A549 (cell line): ENCODE measurements around the gene MGMT.

Experiments used
- CBX8 ChIP-seq: fragments of 200-600 bp; sonication (generic); IDR thresholded peaks from 2 replicates; pipeline ENCODE4 v1.6.1; 2016
- FOSL2 ChIP-seq, 2 experiments: fragments of 450-650 bp in 1 of 2; fragments of >200 bp in 1 of 2; sonication (Bioruptor Twin) in 1 of 2; formaldehyde crosslinking; IDR thresholded peaks; 2 replicates each; pipeline versions ENCODE4 v1.5.0 to v1.6.1; 2016 to 2020; ENCODE audit warnings: mild to moderate bottlenecking in 1 of 2, moderate library complexity in 1 of 2
- KDM1A ChIP-seq: fragments of 200-600 bp; sonication (generic); IDR thresholded peaks from 2 replicates; pipeline ENCODE4 v1.6.1; 2016; ENCODE audit warnings: low read depth, mild to moderate bottlenecking
- POLR2A ChIP-seq: IDR thresholded peaks from 2 replicates; pipeline ENCODE4 v1.6.1; 2012; ENCODE audit warnings: mild to moderate bottlenecking, low read length
- RAD21 ChIP-seq, 2 experiments: fragments of >200 bp in 1 of 2; sonication (Bioruptor Twin) in 1 of 2; formaldehyde crosslinking in 1 of 2; IDR thresholded peaks in 1 of 2; conservative IDR thresholded peaks in 1 of 2; 2 replicates in 1 of 2; 3 replicates in 1 of 2; pipeline ENCODE4 v1.6.1; 2012 to 2018; ENCODE audit warnings: inconsistent platforms in 1 of 2
- TF ChIP-seq, protein P1 (sequence below): fragments of >200 bp; sonication (Bioruptor Twin); formaldehyde crosslinking; IDR thresholded peaks from 3 replicates; pipeline ENCODE4 v1.5.1; 2016
- TF ChIP-seq, protein P2 (sequence below): fragments of 150-350 bp; IDR thresholded peaks from 2 replicates; pipeline ENCODE4 v1.6.1; 2014; ENCODE audit warnings: low read depth, mild to moderate bottlenecking, low read length
- TF ChIP-seq, protein P3 (sequence below): IDR thresholded peaks from 2 replicates; pipeline ENCODE4 v1.6.1; 2012
- TF ChIP-seq, protein P4 (sequence below): IDR thresholded peaks from 2 replicates; pipeline ENCODE4 v1.6.1; 2012

DNA sequence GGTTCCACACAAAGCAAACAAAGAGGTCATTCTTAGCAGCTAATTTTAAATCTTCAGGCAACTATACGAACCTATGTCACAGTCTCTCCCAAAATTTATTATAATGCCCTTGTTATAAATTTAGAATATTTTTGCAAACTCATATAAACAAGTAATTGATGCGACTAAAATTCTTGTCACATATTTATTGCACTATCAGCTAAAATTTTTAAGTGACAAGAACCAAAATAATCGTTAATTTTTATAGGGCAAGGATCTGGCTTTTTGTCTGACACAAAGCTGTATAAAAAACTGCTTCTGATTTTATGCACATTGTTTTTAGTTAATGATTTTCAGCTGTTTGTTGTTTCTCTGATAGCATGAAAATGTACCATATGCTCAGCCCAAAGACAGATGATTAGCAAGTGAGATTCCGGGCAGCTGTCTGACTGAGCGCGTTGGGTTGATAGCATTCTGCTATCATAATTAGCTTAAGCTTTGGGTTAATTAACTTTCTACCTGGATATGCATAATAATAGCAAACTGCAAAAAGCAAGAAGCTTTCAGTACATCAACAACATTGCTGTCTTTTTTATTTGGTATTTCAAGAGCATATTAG lies 136.0 kb downstream of the MGMT start:
- TF ChIP-seq, protein P1, sequence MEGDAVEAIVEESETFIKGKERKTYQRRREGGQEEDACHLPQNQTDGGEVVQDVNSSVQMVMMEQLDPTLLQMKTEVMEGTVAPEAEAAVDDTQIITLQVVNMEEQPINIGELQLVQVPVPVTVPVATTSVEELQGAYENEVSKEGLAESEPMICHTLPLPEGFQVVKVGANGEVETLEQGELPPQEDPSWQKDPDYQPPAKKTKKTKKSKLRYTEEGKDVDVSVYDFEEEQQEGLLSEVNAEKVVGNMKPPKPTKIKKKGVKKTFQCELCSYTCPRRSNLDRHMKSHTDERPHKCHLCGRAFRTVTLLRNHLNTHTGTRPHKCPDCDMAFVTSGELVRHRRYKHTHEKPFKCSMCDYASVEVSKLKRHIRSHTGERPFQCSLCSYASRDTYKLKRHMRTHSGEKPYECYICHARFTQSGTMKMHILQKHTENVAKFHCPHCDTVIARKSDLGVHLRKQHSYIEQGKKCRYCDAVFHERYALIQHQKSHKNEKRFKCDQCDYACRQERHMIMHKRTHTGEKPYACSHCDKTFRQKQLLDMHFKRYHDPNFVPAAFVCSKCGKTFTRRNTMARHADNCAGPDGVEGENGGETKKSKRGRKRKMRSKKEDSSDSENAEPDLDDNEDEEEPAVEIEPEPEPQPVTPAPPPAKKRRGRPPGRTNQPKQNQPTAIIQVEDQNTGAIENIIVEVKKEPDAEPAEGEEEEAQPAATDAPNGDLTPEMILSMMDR: no peak
- TF ChIP-seq KDM1A: no peak
- TF ChIP-seq, protein P2, sequence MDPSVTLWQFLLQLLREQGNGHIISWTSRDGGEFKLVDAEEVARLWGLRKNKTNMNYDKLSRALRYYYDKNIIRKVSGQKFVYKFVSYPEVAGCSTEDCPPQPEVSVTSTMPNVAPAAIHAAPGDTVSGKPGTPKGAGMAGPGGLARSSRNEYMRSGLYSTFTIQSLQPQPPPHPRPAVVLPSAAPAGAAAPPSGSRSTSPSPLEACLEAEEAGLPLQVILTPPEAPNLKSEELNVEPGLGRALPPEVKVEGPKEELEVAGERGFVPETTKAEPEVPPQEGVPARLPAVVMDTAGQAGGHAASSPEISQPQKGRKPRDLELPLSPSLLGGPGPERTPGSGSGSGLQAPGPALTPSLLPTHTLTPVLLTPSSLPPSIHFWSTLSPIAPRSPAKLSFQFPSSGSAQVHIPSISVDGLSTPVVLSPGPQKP: no peak
- no peak for TF ChIP-seq RAD21 (conservative IDR thresholded peaks at IDR 0.05 in 1 of 2, IDR thresholded peaks at IDR 0.05 in 1 of 2)
- no peak for TF ChIP-seq CBX8
- TF ChIP-seq POLR2A: no peak
- TF ChIP-seq, protein P3, sequence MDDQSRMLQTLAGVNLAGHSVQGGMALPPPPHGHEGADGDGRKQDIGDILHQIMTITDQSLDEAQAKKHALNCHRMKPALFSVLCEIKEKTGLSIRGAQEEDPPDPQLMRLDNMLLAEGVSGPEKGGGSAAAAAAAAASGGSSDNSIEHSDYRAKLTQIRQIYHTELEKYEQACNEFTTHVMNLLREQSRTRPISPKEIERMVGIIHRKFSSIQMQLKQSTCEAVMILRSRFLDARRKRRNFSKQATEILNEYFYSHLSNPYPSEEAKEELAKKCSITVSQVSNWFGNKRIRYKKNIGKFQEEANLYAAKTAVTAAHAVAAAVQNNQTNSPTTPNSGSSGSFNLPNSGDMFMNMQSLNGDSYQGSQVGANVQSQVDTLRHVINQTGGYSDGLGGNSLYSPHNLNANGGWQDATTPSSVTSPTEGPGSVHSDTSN: no peak
- TF ChIP-seq FOSL2 (IDR thresholded peaks at IDR 0.05): no peak
- no peak for TF ChIP-seq FOSL2 (CRISPR knock-in tag; IDR thresholded peaks at IDR 0.05)
- TF ChIP-seq, protein P4, sequence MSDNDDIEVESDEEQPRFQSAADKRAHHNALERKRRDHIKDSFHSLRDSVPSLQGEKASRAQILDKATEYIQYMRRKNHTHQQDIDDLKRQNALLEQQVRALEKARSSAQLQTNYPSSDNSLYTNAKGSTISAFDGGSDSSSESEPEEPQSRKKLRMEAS: no peak
